ENCODE results near the gene SLC6A3.

The SLC6A3 gene

DNA sequence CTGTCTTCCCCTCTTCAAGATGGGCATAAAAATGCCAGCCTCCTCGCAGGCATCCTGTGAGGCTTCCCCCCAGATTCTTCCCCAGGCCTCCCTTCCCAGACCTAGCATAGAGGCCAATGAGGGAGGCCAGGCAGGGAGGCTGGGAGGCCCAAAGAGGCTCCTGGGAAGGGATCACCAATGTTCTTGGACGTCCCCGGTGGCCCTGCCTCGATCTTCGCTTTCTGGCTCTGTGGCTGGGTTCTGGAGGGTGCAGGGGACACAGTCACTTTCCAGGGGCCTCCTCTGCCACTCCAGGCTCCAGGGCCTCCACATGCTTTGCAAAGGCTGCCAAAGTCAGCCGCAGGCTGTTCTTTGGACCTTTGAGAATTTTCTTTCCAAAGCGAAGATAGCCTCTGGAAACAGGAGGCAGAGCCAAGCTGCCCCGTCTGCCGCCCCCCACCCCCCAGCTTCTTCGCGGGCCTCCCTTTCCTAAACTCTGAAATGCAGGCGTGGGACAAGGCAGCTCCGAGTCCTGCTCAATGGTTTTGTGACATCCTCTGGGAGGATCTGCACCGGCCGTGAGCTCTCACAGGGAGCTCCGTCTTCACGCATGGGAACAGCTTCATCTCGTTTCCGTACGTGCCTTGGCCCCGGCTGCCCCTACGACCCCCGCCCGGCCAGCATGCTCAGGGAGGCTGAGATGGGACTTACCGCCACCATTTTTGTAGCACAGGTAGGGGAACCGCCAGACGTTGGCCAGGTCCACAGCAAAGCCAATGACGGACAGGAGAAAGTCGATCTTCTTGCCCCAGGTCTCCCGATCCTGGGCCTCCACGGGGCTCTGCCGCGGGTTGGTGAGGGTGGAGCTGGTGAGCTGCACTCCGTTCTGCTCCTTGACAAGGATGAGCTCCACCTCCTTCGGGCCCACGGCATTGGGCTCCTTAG lies 2.8 kb downstream of the SLC6A3 start:
- H3K4me3 ChIP-seq (IDR thresholded peaks at IDR 0.05; ENCODE audit: insufficient read depth, low read depth, low read length) = no peak overlapping the region
- TF ChIP-seq CTCF (conservative IDR thresholded peaks at IDR 0.05; ENCODE audit: low read depth, low read length) = no peak
- H3K27me3 ChIP-seq (ENCODE audit: insufficient read depth, low read depth) = peaks cover 29% of the 10 kb centered on the region
- H3K4me1 ChIP-seq (ENCODE audit: low read depth, poor library complexity, severe bottlenecking) = no peaks in the 10 kb centered on the region
- H3K36me3 ChIP-seq (ENCODE audit: insufficient read depth) = no peaks in the 10 kb centered on the region
- no peak overlapping the region for H3K27ac ChIP-seq
- no peak overlapping the region for H2AFZ ChIP-seq (ENCODE audit: low read depth)
- H3K4me2 ChIP-seq = no peak overlapping the region
- no peaks in the 10 kb centered on the region for H4K20me1 ChIP-seq (ENCODE audit: insufficient read depth)
- H3K79me2 ChIP-seq (ENCODE audit: insufficient read depth, low read depth) = no peaks in the 10 kb centered on the region
- H3K9ac ChIP-seq = no peak overlapping the region

DNA sequence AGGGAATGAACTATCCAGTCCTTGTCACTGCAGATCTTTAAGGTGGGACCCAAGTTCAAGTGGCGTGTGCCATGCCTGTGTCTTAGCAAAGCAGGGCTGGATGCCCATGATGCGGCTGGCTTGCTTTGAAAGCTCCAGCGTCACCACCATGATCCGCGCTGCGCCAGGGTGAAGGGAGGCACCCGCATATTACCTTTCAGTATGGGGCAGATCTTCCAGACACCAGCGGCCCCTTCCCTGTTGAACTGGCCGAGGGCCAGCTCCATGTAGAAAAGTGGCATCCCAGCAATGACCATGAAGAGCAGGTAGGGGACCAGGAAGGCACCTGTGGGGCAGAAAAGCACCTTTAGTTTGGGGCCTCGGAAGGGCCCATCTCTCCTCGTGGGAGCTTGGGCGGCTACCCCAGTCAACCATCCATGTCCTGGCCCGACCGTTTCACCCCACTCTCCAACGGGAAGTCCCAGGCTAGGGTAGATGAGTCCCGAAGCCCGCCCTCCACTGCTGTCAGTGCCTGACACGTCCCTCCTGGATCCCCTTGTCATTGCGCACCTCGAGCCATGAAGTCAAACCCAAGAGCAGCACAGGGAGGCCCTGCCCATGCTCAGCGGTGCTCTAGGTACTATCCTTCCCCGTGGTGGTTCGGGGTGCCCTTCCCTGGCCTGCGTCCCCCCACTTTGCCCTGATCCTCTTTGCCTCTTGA lies 3.9 kb downstream of the SLC6A3 start:
- H2AFZ ChIP-seq (ENCODE audit: low read depth) = no peak overlapping the region
- no peak overlapping the region for H3K27ac ChIP-seq
- no peak for TF ChIP-seq CTCF (conservative IDR thresholded peaks at IDR 0.05; ENCODE audit: low read depth, low read length)
- no peaks in the 10 kb centered on the region for H3K36me3 ChIP-seq (ENCODE audit: insufficient read depth)
- no peaks in the 10 kb centered on the region for H4K20me1 ChIP-seq (ENCODE audit: insufficient read depth)
- no peaks in the 10 kb centered on the region for H3K4me1 ChIP-seq (ENCODE audit: low read depth, poor library complexity, severe bottlenecking)
- no peaks in the 10 kb centered on the region for H3K79me2 ChIP-seq (ENCODE audit: insufficient read depth, low read depth)
- H3K4me3 ChIP-seq (IDR thresholded peaks at IDR 0.05; ENCODE audit: insufficient read depth, low read depth, low read length) = no peak overlapping the region
- H3K27me3 ChIP-seq (ENCODE audit: insufficient read depth, low read depth) = peaks cover 40% of the 10 kb centered on the region
- H3K4me2 ChIP-seq = no peak overlapping the region
- no peak overlapping the region for H3K9ac ChIP-seq

GRCh38 chr5:1440098-1440493 lies 5.1 kb downstream of the SLC6A3 start:
- Histone ChIP-seq H3K4me2 (no peak overlapping the region), H3K27ac (no peak overlapping the region), H3K27me3 (ENCODE audit: insufficient read depth, low read depth) (peaks cover 44% of the 10 kb centered on the region), H3K4me3 (IDR thresholded peaks at IDR 0.05; ENCODE audit: insufficient read depth, low read depth, low read length) (no peak overlapping the region), H3K4me1 (ENCODE audit: low read depth, poor library complexity, severe bottlenecking) (no peaks in the 10 kb centered on the region), H3K36me3 (ENCODE audit: insufficient read depth) (no peaks in the 10 kb centered on the region), H4K20me1 (ENCODE audit: insufficient read depth) (no peaks in the 10 kb centered on the region), H3K9ac (no peak overlapping the region), H3K79me2 (ENCODE audit: insufficient read depth, low read depth) (no peaks in the 10 kb centered on the region), H2AFZ (ENCODE audit: low read depth) (no peak overlapping the region)
- no peak for TF ChIP-seq CTCF (conservative IDR thresholded peaks at IDR 0.05; ENCODE audit: low read depth, low read length)

- H3K4me3 ChIP-seq (IDR thresholded peaks at IDR 0.05; ENCODE audit: insufficient read depth, low read depth, low read length) = no peak overlapping the region
- H3K27ac ChIP-seq = no peak overlapping the region
- no peaks in the 10 kb centered on the region for H3K79me2 ChIP-seq (ENCODE audit: insufficient read depth, low read depth)
- H3K36me3 ChIP-seq (ENCODE audit: insufficient read depth) = no peaks in the 10 kb centered on the region
- H3K4me1 ChIP-seq (ENCODE audit: low read depth, poor library complexity, severe bottlenecking) = no peaks in the 10 kb centered on the region
- no peak overlapping the region for H3K9ac ChIP-seq
- H3K4me2 ChIP-seq = no peak overlapping the region
- H2AFZ ChIP-seq (ENCODE audit: low read depth) = no peak overlapping the region
- TF ChIP-seq CTCF (conservative IDR thresholded peaks at IDR 0.05; ENCODE audit: low read depth, low read length) = no peak
- H4K20me1 ChIP-seq (ENCODE audit: insufficient read depth) = no peaks in the 10 kb centered on the region
- H3K27me3 ChIP-seq (ENCODE audit: insufficient read depth, low read depth) = peaks cover 44% of the 10 kb centered on the region
These were observed 5.7 kb downstream of the SLC6A3 start for GRCh38 chr5:1439388-1440097.
